ENCODE data around the gene PYROXD2. TPM values are rescaled to one million over a fixed set of nuclear protein-coding genes. Genes with fewer than 3 reads are reported as not detected.

Gene PYROXD2
- total RNA-seq, 3 donors from 2014 or later, result 6.3 to 11.6 (median 9.7) TPM

DNA sequence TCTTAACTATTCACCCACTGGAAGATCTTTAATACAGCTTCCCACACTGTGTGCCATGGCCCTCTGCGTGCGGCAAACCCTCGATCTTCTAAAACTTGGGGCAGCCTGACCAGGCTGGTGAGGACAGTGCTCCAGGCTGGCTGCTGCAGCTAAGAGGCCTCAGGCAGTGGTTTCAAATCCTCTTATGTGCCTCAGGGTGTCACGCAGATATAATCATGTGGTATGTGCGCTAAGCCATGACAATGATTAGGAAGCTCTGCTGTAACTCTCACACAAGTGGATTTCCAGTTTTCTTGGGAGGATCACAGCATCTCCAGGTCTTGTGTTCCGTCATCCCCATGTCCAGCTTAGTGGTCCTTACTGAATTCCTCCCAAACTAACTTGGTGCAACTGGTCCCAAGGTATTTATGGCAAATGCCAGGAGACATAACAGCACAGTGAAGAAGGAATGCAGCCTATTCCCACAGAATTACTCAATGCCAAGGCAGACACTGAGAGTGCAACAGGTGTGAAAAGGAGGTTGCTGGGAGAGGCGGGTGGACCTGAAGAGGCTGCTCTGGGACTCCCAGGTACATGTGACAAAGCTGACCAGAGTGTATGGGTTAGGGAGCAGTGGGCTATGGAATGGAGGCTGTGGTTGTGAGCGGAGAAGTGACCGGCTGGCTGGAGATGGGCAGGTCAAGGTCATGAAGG lies 29.5 kb upstream of the PYROXD2 start:
- intact Hi-C loops (cut with DNase I, micrococcal nuclease), result no loop called here
- Histone ChIP-seq H3K4me1 (ENCODE audit: low read depth) (peaks cover 4% of the 10 kb centered on the region), H3K9me3 (no peaks in the 10 kb centered on the region), H3K4me3 (no peak overlapping the region), H3K36me3 (ENCODE audit: low read depth) (peaks cover 5% of the 10 kb centered on the region)
- ATAC-seq, result no peak
- TF ChIP-seq, protein P1, sequence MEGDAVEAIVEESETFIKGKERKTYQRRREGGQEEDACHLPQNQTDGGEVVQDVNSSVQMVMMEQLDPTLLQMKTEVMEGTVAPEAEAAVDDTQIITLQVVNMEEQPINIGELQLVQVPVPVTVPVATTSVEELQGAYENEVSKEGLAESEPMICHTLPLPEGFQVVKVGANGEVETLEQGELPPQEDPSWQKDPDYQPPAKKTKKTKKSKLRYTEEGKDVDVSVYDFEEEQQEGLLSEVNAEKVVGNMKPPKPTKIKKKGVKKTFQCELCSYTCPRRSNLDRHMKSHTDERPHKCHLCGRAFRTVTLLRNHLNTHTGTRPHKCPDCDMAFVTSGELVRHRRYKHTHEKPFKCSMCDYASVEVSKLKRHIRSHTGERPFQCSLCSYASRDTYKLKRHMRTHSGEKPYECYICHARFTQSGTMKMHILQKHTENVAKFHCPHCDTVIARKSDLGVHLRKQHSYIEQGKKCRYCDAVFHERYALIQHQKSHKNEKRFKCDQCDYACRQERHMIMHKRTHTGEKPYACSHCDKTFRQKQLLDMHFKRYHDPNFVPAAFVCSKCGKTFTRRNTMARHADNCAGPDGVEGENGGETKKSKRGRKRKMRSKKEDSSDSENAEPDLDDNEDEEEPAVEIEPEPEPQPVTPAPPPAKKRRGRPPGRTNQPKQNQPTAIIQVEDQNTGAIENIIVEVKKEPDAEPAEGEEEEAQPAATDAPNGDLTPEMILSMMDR (IDR thresholded peaks at IDR 0.05), result no peak
- DNase-seq, result no peak

DNA sequence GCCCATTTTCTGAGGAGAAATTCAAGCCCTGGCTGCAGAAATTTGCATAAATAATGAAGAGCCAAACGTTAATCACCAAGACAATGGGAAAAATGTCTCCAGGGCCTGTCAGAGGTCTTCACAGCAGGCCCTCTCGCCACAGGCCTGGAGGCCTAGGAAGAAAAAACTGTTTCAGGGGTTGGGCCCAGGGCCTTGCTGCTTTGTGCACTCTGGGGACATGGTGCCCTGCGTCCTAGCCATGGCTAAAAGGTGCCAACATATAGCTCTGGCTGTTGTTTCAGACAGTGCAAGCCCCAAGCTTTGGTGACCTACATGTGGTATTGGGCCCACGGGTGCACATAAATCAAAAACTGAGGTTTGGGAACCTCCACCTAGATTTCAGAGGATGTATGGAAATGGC lies 23.7 kb upstream of the PYROXD2 start:
- no peak overlapping the region for H3K4me3 ChIP-seq
- peaks cover 5% of the 10 kb centered on the region for H3K36me3 ChIP-seq (ENCODE audit: low read depth)
- no peak for ATAC-seq
- no peaks in the 10 kb centered on the region for H3K4me1 ChIP-seq (ENCODE audit: low read depth)
- no peaks in the 10 kb centered on the region for H3K9me3 ChIP-seq
- no peak for DNase-seq
- intact Hi-C loops (cut with DNase I, micrococcal nuclease), result no loop called here
- TF ChIP-seq, protein P1 (IDR thresholded peaks at IDR 0.05), result no peak

DNA sequence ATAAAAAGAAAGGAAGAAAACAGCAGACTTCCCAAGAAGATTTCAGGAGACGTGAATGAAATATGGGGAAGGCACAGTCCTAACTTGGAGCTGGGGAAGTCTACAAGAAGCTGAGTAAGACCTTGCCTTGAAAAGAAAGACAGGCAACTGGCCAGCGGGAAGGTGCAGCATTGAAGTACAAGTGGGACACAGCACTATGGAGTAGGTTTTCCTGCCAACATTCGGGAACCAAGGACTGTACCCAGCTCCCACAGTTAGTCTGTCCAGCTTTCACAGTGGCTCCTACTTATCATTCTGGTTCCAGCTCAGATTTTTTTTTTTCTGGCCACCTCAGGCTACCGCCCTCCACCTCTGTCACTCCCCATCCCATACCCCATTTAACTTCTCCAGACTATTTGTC lies 21.7 kb upstream of the PYROXD2 start:
- TF ChIP-seq, protein P1 (IDR thresholded peaks at IDR 0.05), result no peak
- peaks cover 5% of the 10 kb centered on the region for H3K36me3 ChIP-seq (ENCODE audit: low read depth)

DNA sequence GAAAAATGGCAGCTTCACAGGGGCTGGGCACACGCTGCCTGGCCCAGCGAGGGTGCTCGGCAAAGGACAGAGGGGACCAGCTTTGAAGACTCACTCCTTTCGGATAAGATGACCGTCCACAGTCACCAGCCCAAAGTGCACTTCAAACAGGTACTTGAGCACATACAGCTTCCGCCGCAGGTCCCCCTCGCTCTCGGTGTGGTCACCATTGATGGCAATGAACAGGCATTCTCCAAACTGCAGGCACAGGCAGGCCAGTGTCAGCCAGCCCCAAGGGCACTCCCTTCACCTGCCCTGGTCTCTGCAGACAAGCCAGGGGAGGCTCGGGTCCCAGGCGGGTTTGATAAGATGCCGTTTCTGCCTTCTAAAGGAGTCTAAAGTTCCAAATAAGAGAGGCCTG lies 20.2 kb upstream of the PYROXD2 start:
- intact Hi-C loops (cut with DNase I, micrococcal nuclease), result no loop called here
- DNase-seq (no peak), ATAC-seq (no peak)
- Histone ChIP-seq H3K36me3 (ENCODE audit: low read depth) (no peaks in the 10 kb centered on the region), H3K4me1 (ENCODE audit: low read depth) (no peaks in the 10 kb centered on the region), H3K4me3 (no peak overlapping the region), H3K9me3 (no peaks in the 10 kb centered on the region)
- TF ChIP-seq, protein P1 (IDR thresholded peaks at IDR 0.05), result no peak

More for the DNA sequence above, 21.7 kb upstream of the PYROXD2 start:
- intact Hi-C loops (cut with DNase I, micrococcal nuclease), result no loop called here
- ATAC-seq (no peak), DNase-seq (no peak)
- no peak overlapping the region for H3K4me3 ChIP-seq
- no peaks in the 10 kb centered on the region for H3K9me3 ChIP-seq
- H3K4me1 ChIP-seq (ENCODE audit: low read depth), result no peaks in the 10 kb centered on the region

DNA sequence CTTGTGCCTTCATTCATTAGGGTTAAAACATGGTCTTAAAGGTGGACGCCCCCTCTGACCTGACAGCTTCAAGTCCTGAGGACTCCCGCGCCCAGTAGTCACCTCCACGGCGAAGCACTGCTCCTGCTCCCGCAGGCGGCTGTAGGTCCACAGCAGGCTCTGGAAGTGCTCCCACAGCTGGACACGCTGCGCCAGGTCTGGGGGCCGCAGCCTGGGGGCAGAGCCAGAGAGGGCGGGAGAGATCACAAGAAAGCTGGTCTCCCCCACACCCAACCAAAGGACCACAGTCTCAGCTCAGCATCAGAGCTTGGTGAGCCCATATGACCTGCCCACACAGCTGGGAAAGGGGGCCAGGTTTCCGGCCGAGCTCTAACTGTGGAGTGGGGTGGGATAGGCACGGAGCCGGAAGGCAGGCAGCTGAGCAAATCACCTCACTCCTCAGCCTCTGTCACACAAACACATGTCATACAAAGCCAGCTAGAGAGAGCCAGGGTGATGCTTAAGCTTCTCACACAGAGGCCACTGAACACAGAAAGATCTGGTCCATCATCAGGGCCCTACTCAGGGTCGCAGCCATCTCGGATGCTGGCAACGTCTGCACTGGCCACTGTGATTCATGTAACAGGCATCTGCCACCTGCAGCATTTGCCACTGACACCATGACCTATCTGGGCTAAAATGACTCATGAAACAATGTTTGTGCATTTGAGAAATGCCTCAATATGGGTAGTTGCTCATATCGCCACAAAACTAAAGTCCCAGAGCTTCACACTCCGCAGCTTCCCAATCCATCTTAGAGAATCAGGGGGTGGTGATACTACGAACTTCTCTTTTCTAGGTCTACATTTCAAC lies 19.1 kb upstream of the PYROXD2 start:
- H3K36me3 ChIP-seq (ENCODE audit: low read depth), result no peaks in the 10 kb centered on the region
- intact Hi-C loops (cut with DNase I, micrococcal nuclease), result no loop called here
- no peak for DNase-seq

More for the DNA sequence above, 19.1 kb upstream of the PYROXD2 start:
- no peak for ATAC-seq
- Histone ChIP-seq H3K4me1 (ENCODE audit: low read depth) (no peaks in the 10 kb centered on the region), H3K9me3 (no peaks in the 10 kb centered on the region), H3K4me3 (no peak overlapping the region)
- TF ChIP-seq, protein P1 (IDR thresholded peaks at IDR 0.05), result no peak

Measured in mucosa of descending colon (tissue), 3 donors.